ENCODE measurements around the gene GSG1L. TPM values are rescaled to one million over a fixed set of nuclear protein-coding genes. Genes with fewer than 3 reads are reported as not detected.

Gene GSG1L
- total RNA-seq, 1 donor from 2014 or later, result not detected

DNA sequence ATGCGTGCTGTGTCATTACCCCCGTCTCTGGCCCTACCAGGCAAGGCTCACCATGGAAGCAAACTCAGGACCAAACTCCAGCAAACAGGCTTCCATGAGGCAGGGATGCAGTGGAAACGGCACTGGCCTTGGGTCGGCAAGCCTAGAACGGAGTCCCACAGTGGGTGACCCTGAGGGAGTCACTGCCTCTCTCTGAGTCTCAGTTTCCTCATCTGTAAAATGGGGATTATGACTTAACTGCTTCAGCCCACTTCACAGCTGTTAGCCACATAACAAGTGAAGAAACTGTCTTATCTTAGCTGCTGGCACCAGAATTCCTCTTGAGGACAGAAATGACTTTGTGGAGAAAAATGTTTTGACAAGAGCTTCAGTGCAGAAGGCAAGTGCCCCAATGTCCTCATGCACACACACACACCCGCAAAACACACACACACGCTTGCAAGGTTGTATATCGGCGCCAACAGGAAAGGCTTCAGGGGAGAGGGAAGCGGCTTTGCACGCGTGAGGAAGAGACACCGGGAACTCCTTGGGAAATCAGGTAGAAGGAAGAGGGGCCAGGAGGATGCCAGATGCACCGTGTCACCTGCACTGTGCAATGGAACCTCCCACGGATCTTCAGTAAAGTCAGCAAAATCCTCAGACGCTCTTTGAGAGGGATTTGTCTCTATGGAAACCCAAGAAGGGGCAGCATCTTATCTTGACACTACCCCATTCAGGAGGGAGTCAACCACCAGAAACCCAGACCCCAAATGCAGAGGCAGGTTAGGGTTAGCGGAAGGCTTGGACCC lies 53.7 kb downstream of the GSG1L start:
- TF ChIP-seq, protein P1, sequence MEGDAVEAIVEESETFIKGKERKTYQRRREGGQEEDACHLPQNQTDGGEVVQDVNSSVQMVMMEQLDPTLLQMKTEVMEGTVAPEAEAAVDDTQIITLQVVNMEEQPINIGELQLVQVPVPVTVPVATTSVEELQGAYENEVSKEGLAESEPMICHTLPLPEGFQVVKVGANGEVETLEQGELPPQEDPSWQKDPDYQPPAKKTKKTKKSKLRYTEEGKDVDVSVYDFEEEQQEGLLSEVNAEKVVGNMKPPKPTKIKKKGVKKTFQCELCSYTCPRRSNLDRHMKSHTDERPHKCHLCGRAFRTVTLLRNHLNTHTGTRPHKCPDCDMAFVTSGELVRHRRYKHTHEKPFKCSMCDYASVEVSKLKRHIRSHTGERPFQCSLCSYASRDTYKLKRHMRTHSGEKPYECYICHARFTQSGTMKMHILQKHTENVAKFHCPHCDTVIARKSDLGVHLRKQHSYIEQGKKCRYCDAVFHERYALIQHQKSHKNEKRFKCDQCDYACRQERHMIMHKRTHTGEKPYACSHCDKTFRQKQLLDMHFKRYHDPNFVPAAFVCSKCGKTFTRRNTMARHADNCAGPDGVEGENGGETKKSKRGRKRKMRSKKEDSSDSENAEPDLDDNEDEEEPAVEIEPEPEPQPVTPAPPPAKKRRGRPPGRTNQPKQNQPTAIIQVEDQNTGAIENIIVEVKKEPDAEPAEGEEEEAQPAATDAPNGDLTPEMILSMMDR (IDR thresholded peaks at IDR 0.05; ENCODE audit: insufficient read depth, low read length, poor library complexity, severe bottlenecking), result no peak
- DNase-seq (ENCODE audit: low read depth), result no peak
- peaks cover 5% of the 10 kb centered on the region for H3K27me3 ChIP-seq (ENCODE audit: control insufficient read depth, insufficient read depth, low read length)

DNA sequence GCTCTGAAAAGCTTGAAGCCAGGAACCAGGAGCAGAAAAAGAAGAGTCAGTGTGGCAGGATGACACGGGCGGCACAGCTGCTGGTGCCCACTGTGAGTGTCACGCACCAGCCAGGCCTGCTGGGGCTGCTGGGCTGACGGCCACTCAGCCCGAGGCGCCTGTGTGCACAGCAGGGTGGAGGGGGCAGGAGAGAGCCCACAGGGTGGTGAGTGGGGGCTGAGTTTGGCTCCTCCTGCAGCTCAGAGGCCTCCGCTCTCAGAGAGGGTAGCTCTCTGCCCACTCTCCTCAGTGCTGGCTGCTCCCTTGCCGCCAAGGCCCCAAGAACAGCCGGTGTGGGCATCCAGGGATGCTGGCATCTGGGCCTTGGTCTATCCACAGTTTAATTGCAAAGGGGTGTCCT lies 59.6 kb downstream of the GSG1L start:
- TF ChIP-seq, protein P1 (IDR thresholded peaks at IDR 0.05; ENCODE audit: insufficient read depth, low read length, poor library complexity, severe bottlenecking), result no peak
- Histone ChIP-seq H3K36me3 (ENCODE audit: control insufficient read depth, insufficient read depth, low read length) (no peaks in the 10 kb centered on the region), H3K27me3 (ENCODE audit: control insufficient read depth, insufficient read depth, low read length) (no peaks in the 10 kb centered on the region), H3K4me3 (ENCODE audit: low read depth, low read length) (no peak overlapping the region)
- no peak for DNase-seq (ENCODE audit: low read depth)

More for the DNA sequence above, 53.7 kb downstream of the GSG1L start:
- H3K36me3 ChIP-seq (ENCODE audit: control insufficient read depth, insufficient read depth, low read length), result no peaks in the 10 kb centered on the region
- H3K4me3 ChIP-seq (ENCODE audit: low read depth, low read length), result no peak overlapping the region

DNA sequence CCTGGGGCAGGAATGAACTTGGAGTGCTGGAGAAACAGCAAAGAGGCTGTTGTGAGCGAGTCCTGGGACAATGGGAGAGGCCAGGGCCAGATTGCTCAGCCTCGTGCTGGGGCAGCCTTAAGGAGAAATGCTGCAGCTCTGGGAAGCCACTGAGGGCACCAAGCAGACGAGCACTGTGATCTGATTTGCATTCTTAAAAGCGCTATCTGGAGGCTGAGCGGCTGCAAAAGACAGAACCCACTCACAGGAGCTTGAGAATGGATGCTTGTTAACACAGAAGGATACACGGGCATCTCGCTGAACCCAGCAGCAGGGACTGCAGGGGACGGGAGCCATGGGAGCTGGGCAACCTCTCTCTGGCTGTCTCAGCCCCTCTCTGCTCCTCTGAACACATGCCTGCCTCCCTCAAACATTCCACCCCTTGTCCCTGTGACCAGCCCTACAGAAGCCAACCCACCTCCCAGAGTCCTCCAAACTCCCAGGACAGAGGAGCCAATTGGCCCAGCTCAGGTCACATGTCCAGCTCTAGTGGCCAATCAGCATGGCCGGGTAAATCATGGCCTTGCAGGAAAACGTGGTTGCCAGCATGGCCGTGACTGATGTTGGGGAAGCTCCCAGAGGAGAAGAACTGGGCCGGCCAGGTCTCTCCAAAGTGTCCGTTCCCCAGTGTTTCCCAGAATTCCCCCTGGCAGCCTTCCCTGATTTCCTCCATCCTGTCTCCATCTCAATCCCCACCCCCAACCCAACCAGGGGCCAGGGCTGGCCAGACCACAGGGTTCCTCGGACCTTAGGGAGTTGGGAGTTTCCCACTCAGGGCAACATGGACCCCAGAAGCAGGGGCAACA lies 60.3 kb downstream of the GSG1L start:
- TF ChIP-seq, protein P1 (IDR thresholded peaks at IDR 0.05; ENCODE audit: insufficient read depth, low read length, poor library complexity, severe bottlenecking), result no peak
- DNase-seq (ENCODE audit: low read depth), result no peak
- Histone ChIP-seq H3K4me3 (ENCODE audit: low read depth, low read length) (no peak overlapping the region), H3K27me3 (ENCODE audit: control insufficient read depth, insufficient read depth, low read length) (no peaks in the 10 kb centered on the region), H3K36me3 (ENCODE audit: control insufficient read depth, insufficient read depth, low read length) (no peaks in the 10 kb centered on the region)

DNA sequence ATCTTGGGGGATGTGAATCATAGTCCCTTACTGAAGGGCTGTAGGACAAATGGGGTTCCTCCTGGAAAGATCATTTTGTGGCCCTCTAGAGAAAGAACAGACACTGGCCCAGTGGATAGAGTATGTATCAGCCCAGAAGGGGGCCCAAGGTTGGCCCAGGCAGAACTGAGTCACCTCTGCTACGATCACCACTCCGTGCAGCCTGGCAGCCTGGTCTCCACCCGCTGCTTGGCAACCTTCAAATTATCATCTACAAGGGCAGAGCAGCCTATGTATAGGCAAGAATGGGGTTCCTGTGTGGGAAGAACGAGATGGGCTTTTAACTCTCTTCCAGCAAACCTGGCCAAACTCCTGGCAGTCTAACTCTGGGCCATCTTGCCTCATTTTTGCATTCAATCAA lies 61.9 kb downstream of the GSG1L start:
- Histone ChIP-seq H3K36me3 (ENCODE audit: control insufficient read depth, insufficient read depth, low read length) (no peaks in the 10 kb centered on the region), H3K27me3 (ENCODE audit: control insufficient read depth, insufficient read depth, low read length) (no peaks in the 10 kb centered on the region), H3K4me3 (ENCODE audit: low read depth, low read length) (no peak overlapping the region)
- TF ChIP-seq, protein P1 (IDR thresholded peaks at IDR 0.05; ENCODE audit: insufficient read depth, low read length, poor library complexity, severe bottlenecking), result no peak
- no peak for DNase-seq (ENCODE audit: low read depth)

DNA sequence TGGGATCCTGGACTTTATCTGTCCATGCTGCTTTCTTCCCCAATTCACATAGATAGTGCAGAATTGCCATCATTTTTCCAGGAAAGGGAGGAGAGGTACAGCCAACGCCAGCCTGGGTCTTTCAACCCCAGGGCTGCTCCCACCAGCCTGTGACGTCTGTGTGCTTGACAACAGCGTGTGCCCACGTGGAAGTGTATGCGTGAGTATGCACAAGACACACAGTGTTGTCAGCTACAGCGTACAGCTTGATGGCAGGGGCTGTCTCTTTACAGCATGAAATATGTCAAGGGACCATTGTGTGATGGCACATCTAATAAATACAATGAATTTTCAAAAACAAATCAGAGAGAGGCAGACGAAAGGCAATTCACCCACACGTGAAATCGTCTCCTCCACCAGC lies 62.3 kb downstream of the GSG1L start:
- H3K36me3 ChIP-seq (ENCODE audit: control insufficient read depth, insufficient read depth, low read length), result no peaks in the 10 kb centered on the region
- TF ChIP-seq, protein P1 (IDR thresholded peaks at IDR 0.05; ENCODE audit: insufficient read depth, low read length, poor library complexity, severe bottlenecking), result no peak
- DNase-seq (ENCODE audit: low read depth), result no peak
- H3K27me3 ChIP-seq (ENCODE audit: control insufficient read depth, insufficient read depth, low read length), result no peaks in the 10 kb centered on the region
- H3K4me3 ChIP-seq (ENCODE audit: low read depth, low read length), result no peak overlapping the region

All from kidney epithelial cell (primary cell).